Upper lobe of right lung (tissue), 1 donor: Measurements from ENCODE around the gene ROR2. TPM values are rescaled to one million over a fixed set of nuclear protein-coding genes. Genes with fewer than 3 reads are reported as not detected.

Experiments used
- ATAC-seq: fragments of 200-7000 bp; cut with Tn5 transposase; one replicate; pipeline ENCODE4 v1.9.1; 2020; ENCODE audit warnings: mild to moderate bottlenecking, moderate library complexity
- DNase-seq: peaks from one replicate; pipeline ENCODE4 v3.0.0-alpha.2; 2020
- H3K27ac ChIP-seq: fragments of 200-600 bp; one replicate; pipeline ENCODE4 v1.8.0; 2022
- H3K27me3 ChIP-seq: fragments of 200-600 bp; one replicate; pipeline ENCODE4 v1.8.0; 2022; ENCODE audit warnings: mild to moderate bottlenecking
- H3K36me3 ChIP-seq: fragments of 200-600 bp; one replicate; pipeline ENCODE4 v1.8.0; 2022
- H3K4me1 ChIP-seq: fragments of 200-600 bp; one replicate; pipeline ENCODE4 v1.8.0; 2022
- H3K4me3 ChIP-seq: fragments of 200-600 bp; one replicate; pipeline ENCODE4 v1.8.0; 2022; ENCODE audit warnings: mild to moderate bottlenecking
- H3K9me3 ChIP-seq: fragments of 200-600 bp; one replicate; pipeline ENCODE4 v1.8.0; 2022
- intact Hi-C: fragments of 100-400 bp; cut with DNase I; formaldehyde crosslinking; loops from one replicate; pipeline ENCODE4 v1.11.0; 2022
- total RNA-seq: library from RNA; stranded (reverse); fragmentation: NEBNext Ultra II Directional; extraction: Animal tissue kit (Norgen Biotek cat#: 25700); gene quantifications from one replicate; pipeline ENCODE4 v1.2.1, GENCODE V29; 2021
- TF ChIP-seq, protein P1 (sequence below): fragments of 200-600 bp; IDR thresholded peaks from one replicate; pipeline ENCODE4 v1.8.0; 2022; ENCODE audit warnings: antibody characterized with exemption
- donor health status: DM: no; HTN: yes; CAD: no; lungs with severe emphysema.

Gene ROR2
- total RNA-seq, 1 donor from 2014 or later, result 5.5 TPM

DNA sequence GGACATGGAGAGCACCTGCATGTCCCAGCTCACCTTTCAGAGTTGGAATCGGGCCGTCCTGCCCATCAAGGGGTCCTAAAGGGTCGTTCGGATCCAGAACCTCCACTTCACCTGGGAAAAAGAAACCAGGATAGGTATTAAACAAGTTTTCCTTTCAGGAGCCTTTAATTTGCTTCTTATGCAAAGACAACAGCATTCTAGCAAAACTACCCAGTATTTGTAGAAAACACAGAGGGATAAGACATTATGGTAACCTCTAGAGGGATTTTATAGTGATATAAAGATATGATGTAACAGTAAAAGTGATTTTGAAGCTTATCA is 174.4 kb downstream of the ROR2 start:
- Histone ChIP-seq H3K4me3 (no peak overlapping the region), H3K4me1 (peaks cover 15% of the 10 kb centered on the region), H3K9me3 (no peaks in the 10 kb centered on the region), H3K27ac (no peak overlapping the region), H3K27me3 (no peaks in the 10 kb centered on the region), H3K36me3 (no peaks in the 10 kb centered on the region)
- DNase-seq (no peak), ATAC-seq (no peak)
- TF ChIP-seq, protein P1, sequence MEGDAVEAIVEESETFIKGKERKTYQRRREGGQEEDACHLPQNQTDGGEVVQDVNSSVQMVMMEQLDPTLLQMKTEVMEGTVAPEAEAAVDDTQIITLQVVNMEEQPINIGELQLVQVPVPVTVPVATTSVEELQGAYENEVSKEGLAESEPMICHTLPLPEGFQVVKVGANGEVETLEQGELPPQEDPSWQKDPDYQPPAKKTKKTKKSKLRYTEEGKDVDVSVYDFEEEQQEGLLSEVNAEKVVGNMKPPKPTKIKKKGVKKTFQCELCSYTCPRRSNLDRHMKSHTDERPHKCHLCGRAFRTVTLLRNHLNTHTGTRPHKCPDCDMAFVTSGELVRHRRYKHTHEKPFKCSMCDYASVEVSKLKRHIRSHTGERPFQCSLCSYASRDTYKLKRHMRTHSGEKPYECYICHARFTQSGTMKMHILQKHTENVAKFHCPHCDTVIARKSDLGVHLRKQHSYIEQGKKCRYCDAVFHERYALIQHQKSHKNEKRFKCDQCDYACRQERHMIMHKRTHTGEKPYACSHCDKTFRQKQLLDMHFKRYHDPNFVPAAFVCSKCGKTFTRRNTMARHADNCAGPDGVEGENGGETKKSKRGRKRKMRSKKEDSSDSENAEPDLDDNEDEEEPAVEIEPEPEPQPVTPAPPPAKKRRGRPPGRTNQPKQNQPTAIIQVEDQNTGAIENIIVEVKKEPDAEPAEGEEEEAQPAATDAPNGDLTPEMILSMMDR, result no peak
- intact Hi-C loops, result loop anchor here (10.0 kb wide), 1 partner anchor 179 kb away; the partner anchor contains the start of gene ROR2

DNA sequence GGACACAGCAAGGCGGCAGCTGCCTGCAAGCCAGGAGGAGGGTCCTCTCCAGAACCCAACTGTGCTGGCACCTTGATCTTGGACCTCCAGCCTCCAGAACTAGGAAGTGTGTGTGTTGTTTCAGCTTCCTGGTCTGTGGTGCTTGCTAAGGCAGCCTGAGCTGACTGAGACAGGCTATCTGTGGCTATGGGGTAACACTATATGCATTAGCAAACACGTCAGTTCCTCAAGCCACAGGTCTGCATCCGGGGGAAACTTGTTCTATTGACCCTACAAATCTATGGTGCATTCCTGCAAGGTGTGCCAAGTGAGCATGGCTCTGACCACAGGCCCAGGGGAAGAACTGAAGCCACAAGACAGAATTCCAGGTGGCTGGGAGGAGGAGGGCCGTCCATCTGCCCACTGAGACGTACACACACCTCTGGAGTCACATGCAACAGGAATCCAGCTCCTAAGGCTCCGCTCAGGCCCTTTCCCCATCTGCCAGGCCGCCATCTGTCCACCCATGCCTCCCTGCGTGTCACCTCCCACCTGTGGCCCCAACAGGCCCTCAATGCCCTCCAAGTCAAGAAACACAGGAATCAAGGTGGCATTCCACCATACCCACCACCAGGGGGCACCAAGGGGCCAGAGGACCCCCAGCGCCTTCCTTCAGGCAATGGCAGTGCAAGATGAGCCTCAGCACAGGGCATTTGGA is 174.9 kb downstream of the ROR2 start:
- Histone ChIP-seq H3K27me3 (no peaks in the 10 kb centered on the region), H3K4me3 (no peak overlapping the region), H3K9me3 (no peaks in the 10 kb centered on the region), H3K27ac (no peak overlapping the region), H3K36me3 (no peaks in the 10 kb centered on the region), H3K4me1 (peaks cover 19% of the 10 kb centered on the region)
- ATAC-seq (peak; percentile 85), DNase-seq (no peak)
- TF ChIP-seq, protein P1, result peak; percentile 84
- intact Hi-C loops, result loop anchor here (10.0 kb wide), 1 partner anchor 180 kb away; the partner anchor contains the start of gene ROR2

DNA sequence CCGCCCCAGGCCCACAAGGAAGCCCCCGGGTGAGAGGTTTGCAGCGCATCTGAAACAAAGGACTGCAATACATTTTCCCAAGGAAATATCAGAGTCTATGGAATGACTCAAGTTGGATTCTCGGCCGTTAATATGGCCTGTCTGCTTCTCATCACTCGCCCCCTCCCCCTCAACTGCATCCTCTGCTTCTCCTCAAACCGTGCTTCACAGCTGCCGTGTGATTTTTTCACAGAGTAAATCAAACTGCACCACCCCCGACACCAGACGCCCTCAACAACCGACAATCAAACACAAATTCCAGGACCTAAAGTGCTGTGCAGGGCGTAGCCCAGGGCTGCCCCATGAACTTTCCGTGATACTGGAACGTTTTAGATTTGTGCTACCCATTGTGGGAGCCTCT is 176.9 kb downstream of the ROR2 start:
- no peak overlapping the region for H3K27ac ChIP-seq
- no peaks in the 10 kb centered on the region for H3K27me3 ChIP-seq
- peaks cover 19% of the 10 kb centered on the region for H3K4me1 ChIP-seq
- intact Hi-C loops, result loop anchor here (10.0 kb wide), 1 partner anchor 182 kb away; the partner anchor contains the start of gene ROR2
- H3K36me3 ChIP-seq, result no peaks in the 10 kb centered on the region
- ATAC-seq (no peak), DNase-seq (no peak)
- TF ChIP-seq, protein P1, result no peak
- no peak overlapping the region for H3K4me3 ChIP-seq
- no peaks in the 10 kb centered on the region for H3K9me3 ChIP-seq

DNA sequence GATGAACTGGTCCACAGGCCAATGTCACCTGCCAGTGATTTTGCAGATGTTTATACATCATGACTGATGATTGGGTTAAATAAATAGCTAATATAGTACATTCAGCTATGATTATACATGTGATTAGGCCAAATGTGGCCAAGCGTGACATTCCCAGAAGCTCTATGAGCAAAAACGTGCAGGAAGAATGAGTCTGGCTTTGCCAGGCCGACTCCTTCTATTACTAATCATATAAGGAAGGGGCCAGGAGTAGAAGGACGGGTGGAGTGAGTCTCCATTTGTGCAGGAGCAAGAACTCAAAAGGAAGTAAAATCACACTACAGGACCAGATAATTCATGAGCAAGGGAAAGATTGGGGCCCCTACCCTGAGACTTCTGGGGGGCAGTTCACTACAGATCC is 178.2 kb downstream of the ROR2 start:
- ATAC-seq, result no peak
- TF ChIP-seq, protein P1, result no peak
- H3K27me3 ChIP-seq, result no peaks in the 10 kb centered on the region
- no peak overlapping the region for H3K4me3 ChIP-seq
- H3K9me3 ChIP-seq, result no peaks in the 10 kb centered on the region
- H3K4me1 ChIP-seq, result peaks cover 15% of the 10 kb centered on the region
- intact Hi-C loops, result loop anchor here (10.0 kb wide), 1 partner anchor 183 kb away; the partner anchor contains the start of gene ROR2
- no peaks in the 10 kb centered on the region for H3K36me3 ChIP-seq
- H3K27ac ChIP-seq, result no peak overlapping the region
- no peak for DNase-seq

DNA sequence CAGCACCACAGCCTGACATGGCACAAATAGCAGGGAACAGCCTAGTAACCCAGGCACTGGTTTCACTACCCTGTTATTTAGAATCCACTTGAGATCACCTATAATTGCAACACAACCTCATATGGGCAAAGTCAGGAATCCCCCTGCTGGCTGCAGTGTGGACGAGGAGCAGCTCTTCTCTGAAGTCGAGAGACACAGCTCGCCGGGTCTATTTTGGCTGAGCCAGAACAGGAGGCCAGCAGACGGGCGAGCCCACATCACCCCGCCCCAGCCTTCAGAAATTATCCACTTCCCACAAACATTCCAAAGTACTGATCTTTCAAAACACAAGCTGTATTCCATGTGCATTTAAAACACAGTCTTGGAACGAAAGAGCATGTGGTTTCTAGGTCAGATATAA is 179.0 kb downstream of the ROR2 start:
- Histone ChIP-seq H3K36me3 (no peaks in the 10 kb centered on the region), H3K4me3 (no peak overlapping the region), H3K9me3 (no peaks in the 10 kb centered on the region), H3K27ac (no peak overlapping the region), H3K4me1 (peaks cover 12% of the 10 kb centered on the region), H3K27me3 (no peaks in the 10 kb centered on the region)
- TF ChIP-seq, protein P1, result peak; percentile 35
- peak; percentile 48 for ATAC-seq
- DNase-seq, result no peak
- intact Hi-C loops, result loop anchor here (10.0 kb wide), 1 partner anchor 184 kb away; the partner anchor contains the start of gene ROR2
